Testis (tissue), 2 donors: Measurements from ENCODE around the gene TMEM225B.

ENCODE experiments used
- CTCF ChIP-seq, 3 experiments: fragments of 450-650 bp in 2 of 3; fragments of 200-600 bp in 1 of 3; sonication (generic) in 1 of 3; IDR thresholded peaks; one replicate each; pipeline ENCODE4 v1.5.1; 2016 to 2019; ENCODE audit warnings: antibody characterized with exemption in 3 of 3, mild to moderate bottlenecking in 2 of 3, moderate library complexity in 1 of 3
- POLR2A ChIP-seq: fragments of 450-650 bp; IDR thresholded peaks from one replicate; pipeline ENCODE4 v1.6.1; 2017; ENCODE audit warnings: antibody characterized with exemption, mild to moderate bottlenecking, moderate library complexity

GRCh38 chr7:99652671-99653070 lies 54.6 kb downstream of the TMEM225B start:
- TF ChIP-seq CTCF (IDR thresholded peaks at IDR 0.05) (no peak), POLR2A (no peak)
